ENCODE results near the gene MRPL53. TPM values are rescaled to one million over a fixed set of nuclear protein-coding genes. Genes with fewer than 3 reads are reported as not detected.
A peak's percentile ranks its signal among the peaks of the same experiment; 100 is the strongest.
"Not testable (repeated sequence)": the region's sequence is repeated elsewhere in the genome, so short reads cannot be mapped to it uniquely, and the experiment has no call there.

MRPL53 gene
- total RNA-seq, 1 experiment from 2014 or later: 102 TPM

DNA sequence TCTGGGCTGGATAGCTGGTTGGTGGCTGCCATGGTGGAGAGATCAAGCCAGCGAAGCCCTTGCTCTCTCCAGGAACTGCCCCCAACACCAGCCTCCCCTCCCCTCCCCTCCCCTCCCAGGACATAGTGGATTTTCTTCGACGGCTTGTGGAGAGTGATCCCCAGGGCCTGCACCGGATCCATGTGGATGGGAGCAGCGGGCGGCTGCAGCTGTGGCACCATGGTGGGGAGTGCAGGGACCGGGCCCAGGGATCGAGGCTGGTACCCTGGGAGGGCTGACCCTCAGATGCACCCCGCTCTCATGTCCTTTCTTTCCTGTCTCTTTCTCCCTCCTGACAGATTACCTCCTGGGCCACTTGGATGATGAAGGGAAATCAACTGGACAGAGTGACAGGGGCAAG is 17.4 kb upstream of the MRPL53 start:
- ChIA-PET CTCF (interaction anchor here (1.1 to 2.0 kb wide), 4 partner anchors 9 to 49 kb away, joined by 3 to 9 read pairs (median 5); partner anchors contain the start of genes LBX2 and PCGF1), POLR2A (interaction anchor here (0.7 to 2.0 kb wide), 4 partner anchors 12 to 89 kb away, joined by 3 to 17 read pairs (median 6); partner anchors contain the start of genes LBX2 and MRPL53)
- Mint-ChIP-seq H3K27ac (ENCODE audit: unreplicated experiment) (peak overlapping the region; percentile 39), H3K4me3 (ENCODE audit: unreplicated experiment) (no peak overlapping the region), H3K36me3 (ENCODE audit: insufficient read depth, unreplicated experiment) (peaks cover 41% of the 10 kb centered on the region), H3K27me3 (ENCODE audit: insufficient read depth, unreplicated experiment) (no peaks in the 10 kb centered on the region), H3K9me3 (ENCODE audit: unreplicated experiment) (no peaks in the 10 kb centered on the region), H3K4me1 (ENCODE audit: low read depth, unreplicated experiment) (peaks cover 22% of the 10 kb centered on the region)
- no TSS peak for BruUV-seq (replicated peaks)
- intact Hi-C loops (cut with micrococcal nuclease; ENCODE audit: unreplicated experiment): loop anchor here (1.0 kb wide), 2 partner anchors 8 to 12 kb away; no protein-coding TSS in a partner anchor
- DNase-seq: no peak
- Histone ChIP-seq H3K4me3 (ENCODE audit: low read depth, low read length) (no peak overlapping the region), H3K36me3 (ENCODE audit: control insufficient read depth, insufficient read depth, low read length) (peaks cover 2% of the 10 kb centered on the region; the same call in 1 of the 2 replicates), H3K9me3 (no peaks in the 10 kb centered on the region), H3K4me1 (peaks cover 37% of the 10 kb centered on the region), H3K27me3 (replicated peaks; ENCODE audit: control insufficient read depth, insufficient read depth, low read length) (no peaks in the 10 kb centered on the region)
- TF ChIP-seq, protein P1, sequence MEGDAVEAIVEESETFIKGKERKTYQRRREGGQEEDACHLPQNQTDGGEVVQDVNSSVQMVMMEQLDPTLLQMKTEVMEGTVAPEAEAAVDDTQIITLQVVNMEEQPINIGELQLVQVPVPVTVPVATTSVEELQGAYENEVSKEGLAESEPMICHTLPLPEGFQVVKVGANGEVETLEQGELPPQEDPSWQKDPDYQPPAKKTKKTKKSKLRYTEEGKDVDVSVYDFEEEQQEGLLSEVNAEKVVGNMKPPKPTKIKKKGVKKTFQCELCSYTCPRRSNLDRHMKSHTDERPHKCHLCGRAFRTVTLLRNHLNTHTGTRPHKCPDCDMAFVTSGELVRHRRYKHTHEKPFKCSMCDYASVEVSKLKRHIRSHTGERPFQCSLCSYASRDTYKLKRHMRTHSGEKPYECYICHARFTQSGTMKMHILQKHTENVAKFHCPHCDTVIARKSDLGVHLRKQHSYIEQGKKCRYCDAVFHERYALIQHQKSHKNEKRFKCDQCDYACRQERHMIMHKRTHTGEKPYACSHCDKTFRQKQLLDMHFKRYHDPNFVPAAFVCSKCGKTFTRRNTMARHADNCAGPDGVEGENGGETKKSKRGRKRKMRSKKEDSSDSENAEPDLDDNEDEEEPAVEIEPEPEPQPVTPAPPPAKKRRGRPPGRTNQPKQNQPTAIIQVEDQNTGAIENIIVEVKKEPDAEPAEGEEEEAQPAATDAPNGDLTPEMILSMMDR (IDR thresholded peaks at IDR 0.05; ENCODE audit: insufficient read depth in 1 of 2, low read depth in 1 of 2, low read length in 1 of 2, severe bottlenecking in 1 of 2, unreplicated experiment in 1 of 2): no peak

DNA sequence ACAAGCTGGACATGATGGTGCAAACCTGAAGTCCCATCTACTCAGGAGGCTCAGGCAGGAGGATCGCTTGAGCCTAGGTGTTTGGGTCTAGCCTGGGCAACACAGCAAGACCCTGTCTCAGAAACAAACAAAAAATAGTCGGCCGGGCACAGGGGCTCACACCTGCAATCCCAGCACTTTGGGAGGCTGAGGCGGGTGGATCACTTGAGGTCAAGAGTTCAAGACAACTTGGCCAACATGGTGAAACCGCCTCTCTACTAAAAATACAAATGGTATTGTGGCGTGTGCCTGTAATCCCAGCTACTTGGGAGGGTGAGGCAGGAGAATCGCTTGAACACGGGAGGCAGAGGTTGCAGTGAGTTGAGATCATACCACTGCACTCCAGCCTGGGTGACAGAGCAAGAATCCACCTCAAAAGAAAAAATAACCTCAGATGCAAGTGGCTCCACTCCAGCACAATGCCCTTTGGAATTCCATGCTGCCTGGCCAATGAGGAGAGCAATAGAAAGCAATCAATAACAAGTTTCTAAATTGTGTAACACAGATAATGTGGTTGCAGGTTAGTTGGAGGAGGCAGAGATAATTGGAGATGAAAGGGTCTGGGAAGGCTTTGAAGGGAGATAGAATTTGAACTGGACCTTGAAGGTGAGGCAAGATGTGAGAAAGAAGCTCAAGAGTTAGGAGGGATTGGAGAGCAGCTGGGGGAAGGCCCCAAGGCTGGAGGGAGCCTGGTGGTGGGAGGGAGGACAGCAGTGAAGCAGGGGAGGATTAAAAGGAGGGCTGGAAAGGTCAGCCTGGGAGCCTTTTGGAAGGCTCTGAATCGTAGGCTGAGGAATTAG is 16.4 kb upstream of the MRPL53 start:
- Histone ChIP-seq H3K9me3 (no peaks in the 10 kb centered on the region), H3K4me3 (ENCODE audit: low read depth, low read length) (no peak overlapping the region), H3K36me3 (ENCODE audit: control insufficient read depth, insufficient read depth, low read length) (peaks cover 2% of the 10 kb centered on the region; the same call in 1 of the 2 replicates), H3K4me1 (peaks cover 37% of the 10 kb centered on the region), H3K27me3 (replicated peaks; ENCODE audit: control insufficient read depth, insufficient read depth, low read length) (no peaks in the 10 kb centered on the region)
- BruUV-seq (replicated peaks): no TSS peak
- Mint-ChIP-seq H3K27ac (ENCODE audit: unreplicated experiment) (peak overlapping the region; percentile 39), H3K4me3 (ENCODE audit: unreplicated experiment) (peak overlapping the region; percentile 51), H3K4me1 (ENCODE audit: low read depth, unreplicated experiment) (peaks cover 28% of the 10 kb centered on the region), H3K9me3 (ENCODE audit: unreplicated experiment) (no peaks in the 10 kb centered on the region), H3K36me3 (ENCODE audit: insufficient read depth, unreplicated experiment) (peaks cover 44% of the 10 kb centered on the region), H3K27me3 (ENCODE audit: insufficient read depth, unreplicated experiment) (no peaks in the 10 kb centered on the region)
- intact Hi-C loops (cut with micrococcal nuclease; ENCODE audit: unreplicated experiment): loop anchor here (1.0 kb wide), 2 partner anchors 9 to 13 kb away; no protein-coding TSS in a partner anchor
- peak; percentile 83 to 86 for DNase-seq
- TF ChIP-seq, protein P1 (IDR thresholded peaks at IDR 0.05; ENCODE audit: insufficient read depth in 1 of 2, low read depth in 1 of 2, low read length in 1 of 2, severe bottlenecking in 1 of 2, unreplicated experiment in 1 of 2): peak in 1 of 2 experiments; percentile 14
- ChIA-PET CTCF (interaction anchor here (0.5 to 2.0 kb wide), 5 partner anchors 10 to 48 kb away, joined by 3 to 9 read pairs (median 4); partner anchors contain the start of genes LBX2 and PCGF1), POLR2A (interaction anchor here (0.7 to 2.0 kb wide), 6 partner anchors 13 to 48 kb away, joined by 4 to 17 read pairs (median 5); partner anchors contain the start of genes INO80B, LBX2 and MRPL53)

DNA sequence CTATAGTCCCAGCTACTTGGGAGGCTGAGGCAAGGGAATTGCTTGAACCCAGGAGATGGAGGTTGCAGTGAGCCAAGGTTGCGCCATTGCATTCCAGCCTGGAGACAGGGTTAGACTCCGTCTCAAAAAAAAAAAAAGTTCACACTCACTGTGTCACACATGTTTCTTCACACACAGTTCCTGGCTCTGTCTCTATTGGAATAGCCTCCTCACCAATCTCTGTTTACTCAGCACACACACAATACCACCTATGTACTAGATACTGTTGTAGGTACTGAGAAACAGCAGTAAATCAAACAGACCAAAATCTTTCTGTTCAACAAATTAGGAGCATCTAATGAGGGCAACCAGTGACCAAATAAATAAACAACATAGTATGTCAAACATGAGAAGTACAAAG is 13.7 kb upstream of the MRPL53 start:
- DNase-seq: no peak
- intact Hi-C loops (cut with micrococcal nuclease; ENCODE audit: unreplicated experiment): no loop called here

DNA sequence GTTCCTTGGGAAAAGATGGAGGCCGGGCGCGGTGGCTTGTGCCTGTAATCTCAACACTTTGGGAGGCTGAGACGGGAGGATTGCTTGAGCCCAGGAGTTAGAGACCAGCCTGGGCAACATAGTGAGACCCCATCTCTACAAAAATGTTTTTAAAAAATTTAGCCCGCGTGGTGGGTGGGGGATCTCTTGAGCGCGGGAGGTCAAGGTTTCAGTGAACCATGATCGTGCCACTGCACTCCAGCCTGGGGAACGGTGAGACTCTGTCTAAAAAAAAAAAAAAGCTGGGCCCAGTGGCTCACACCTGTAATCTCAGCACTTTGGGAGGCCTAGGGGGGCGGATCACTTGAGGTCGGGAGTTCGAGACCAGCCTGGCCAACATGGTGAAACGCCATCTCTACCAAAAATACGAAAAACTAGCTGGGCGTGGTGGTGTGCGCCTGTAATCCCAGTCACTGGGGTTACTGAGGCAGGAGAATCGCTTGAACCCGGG is 11.2 kb upstream of the MRPL53 start:
- H3K36me3 ChIP-seq (ENCODE audit: control insufficient read depth, insufficient read depth, low read length); BruUV-seq (replicated peaks); H3K27me3 ChIP-seq (replicated peaks; ENCODE audit: control insufficient read depth, insufficient read depth, low read length); DNase-seq; H3K27me3 Mint-ChIP-seq (ENCODE audit: insufficient read depth, unreplicated experiment); H3K9me3 Mint-ChIP-seq (ENCODE audit: unreplicated experiment); H3K9me3 ChIP-seq: not testable (repeated sequence)
- Mint-ChIP-seq H3K27ac (ENCODE audit: unreplicated experiment) (peak overlapping the region; percentile 90), H3K4me3 (ENCODE audit: unreplicated experiment) (peak overlapping the region; percentile 82), H3K4me1 (ENCODE audit: low read depth, unreplicated experiment) (peaks cover 25% of the 10 kb centered on the region), H3K36me3 (ENCODE audit: insufficient read depth, unreplicated experiment) (peaks cover 64% of the 10 kb centered on the region)
- CTCF ChIA-PET: interaction anchor here (1.4 to 1.8 kb wide), 3 partner anchors 18 to 106 kb away, joined by 6 to 8 read pairs (median 8); partner anchors contain the start of gene WBP1
- Histone ChIP-seq H3K4me3 (ENCODE audit: low read depth, low read length) (peak overlapping the region; percentile 76), H3K4me1 (peaks cover 19% of the 10 kb centered on the region)
- intact Hi-C loops (cut with micrococcal nuclease; ENCODE audit: unreplicated experiment): loop anchor here (1.0 to 2.0 kb wide), 9 partner anchors 11 to 104 kb away; partner anchors contain the start of genes AUP1, HTRA2, LBX2 and MRPL53
- POLR2A ChIA-PET: interaction anchor here (0.9 kb wide), 1 partner anchor 43 kb away, joined by 3 read pairs; no protein-coding TSS in a partner anchor

More for the DNA sequence above, 13.7 kb upstream of the MRPL53 start:
- BruUV-seq (replicated peaks): no TSS peak
- Histone ChIP-seq H3K4me1 (peaks cover 40% of the 10 kb centered on the region), H3K4me3 (ENCODE audit: low read depth, low read length) (no peak overlapping the region), H3K9me3 (no peaks in the 10 kb centered on the region), H3K27me3 (replicated peaks; ENCODE audit: control insufficient read depth, insufficient read depth, low read length) (no peaks in the 10 kb centered on the region), H3K36me3 (ENCODE audit: control insufficient read depth, insufficient read depth, low read length) (peaks cover 2% of the 10 kb centered on the region; the same call in 1 of the 2 replicates)
- Mint-ChIP-seq H3K27ac (ENCODE audit: unreplicated experiment) (no peak overlapping the region), H3K9me3 (ENCODE audit: unreplicated experiment) (no peaks in the 10 kb centered on the region), H3K4me3 (ENCODE audit: unreplicated experiment) (no peak overlapping the region), H3K27me3 (ENCODE audit: insufficient read depth, unreplicated experiment) (no peaks in the 10 kb centered on the region), H3K4me1 (ENCODE audit: low read depth, unreplicated experiment) (peaks cover 35% of the 10 kb centered on the region), H3K36me3 (ENCODE audit: insufficient read depth, unreplicated experiment) (peaks cover 53% of the 10 kb centered on the region)
- POLR2A ChIA-PET: interaction anchor here (0.7 kb wide), 1 partner anchor 96 kb away, joined by 4 read pairs; no protein-coding TSS in a partner anchor
- CTCF ChIA-PET: no interaction called here
- TF ChIP-seq, protein P1 (IDR thresholded peaks at IDR 0.05; ENCODE audit: insufficient read depth in 1 of 2, low read depth in 1 of 2, low read length in 1 of 2, severe bottlenecking in 1 of 2, unreplicated experiment in 1 of 2): no peak

Data from Caco-2 (cell line).